HUES6 (cell line): ENCODE results near the gene PRRT1.

Experiments used
- H3K27ac ChIP-seq: 2 replicates; pipeline ENCODE4 v1.7.0; 2013; ENCODE audit warnings: low read depth, mild to moderate bottlenecking, low read length, inconsistent platforms
- H3K27me3 ChIP-seq: 2 replicates; pipeline ENCODE4 v1.6.1; 2013; ENCODE audit warnings: low read length; ENCODE audit not compliant: control insufficient read depth, insufficient read depth
- H3K36me3 ChIP-seq: 2 replicates; pipeline ENCODE4 v1.6.1; 2013; ENCODE audit warnings: low read length; ENCODE audit not compliant: control insufficient read depth, insufficient read depth
- H3K4me1 ChIP-seq: 2 replicates; pipeline ENCODE4 v1.6.1; 2013; ENCODE audit warnings: low read length; ENCODE audit not compliant: control insufficient read depth, insufficient read depth
- H3K4me3 ChIP-seq: 2 replicates; pipeline ENCODE4 v1.5.1; 2013; ENCODE audit warnings: low read depth, low read length
- H3K9ac ChIP-seq: one replicate; pipeline ENCODE4 v1.6.1; 2013; ENCODE audit warnings: mild to moderate bottlenecking, low read length
- H3K9me3 ChIP-seq: 2 replicates; pipeline ENCODE4 v1.6.1; 2013; ENCODE audit warnings: low read depth, low read length; ENCODE audit not compliant: control insufficient read depth, insufficient read depth

Gene PRRT1

DNA sequence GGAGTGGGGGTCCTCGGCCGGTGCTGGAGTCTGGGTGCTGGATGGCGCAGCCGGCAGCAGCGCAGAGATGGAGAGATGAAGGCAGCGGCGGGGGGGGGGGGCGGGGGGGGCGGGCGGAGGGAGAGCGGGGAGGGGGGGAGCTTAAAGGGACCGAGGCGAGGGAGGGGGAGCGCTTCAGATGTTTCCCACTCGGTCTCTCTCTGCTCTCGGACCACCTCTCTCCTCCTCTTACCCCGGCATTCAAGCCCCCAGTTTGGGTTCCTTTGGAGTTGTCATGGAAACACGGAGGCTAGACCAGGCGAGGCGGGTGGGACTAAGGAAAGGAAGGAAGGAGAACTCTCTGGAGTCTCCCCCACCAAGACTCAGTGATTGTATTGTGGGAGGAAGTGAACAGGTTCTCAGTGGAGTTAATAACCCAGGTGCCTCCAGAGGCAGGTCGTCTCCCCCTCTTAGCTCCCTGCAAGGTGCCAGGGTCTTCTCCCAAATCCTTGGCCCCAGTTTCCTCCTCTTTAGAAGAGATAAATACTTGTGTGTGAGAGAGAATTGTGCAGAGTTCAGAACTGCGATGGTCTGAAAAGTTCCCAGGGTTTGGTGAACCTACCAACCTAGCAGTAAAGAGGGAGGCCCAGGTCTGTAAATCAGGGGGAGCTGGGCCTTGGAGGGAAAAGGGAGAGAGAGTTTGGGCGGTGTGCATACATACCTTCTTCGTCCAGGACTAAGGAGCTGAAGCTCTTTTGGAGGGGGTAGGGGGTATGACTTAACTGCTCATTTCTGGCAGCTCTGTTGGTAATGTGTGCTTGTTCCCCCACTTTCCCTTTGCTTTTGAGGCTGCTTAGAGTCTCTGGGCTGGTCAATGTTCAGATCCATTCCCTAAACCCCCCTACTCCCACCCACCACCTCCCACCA is at the start of gene PRRT1:
TSS of gene PRRT1 (minus strand) at position 77 of the 906 bp plus-strand sequence. CDS start 112 bp downstream, outside the sequence.
- Histone ChIP-seq H3K36me3 (peaks cover 10% of the 10 kb centered on the region), H3K4me1 (peaks cover 36% of the 10 kb centered on the region), H3K27ac (no peak within 1 kb of the TSS), H3K4me3 (peak within 1 kb of the TSS; percentile 86), H3K9ac (peak within 1 kb of the TSS; percentile 91), H3K9me3 (no peaks in the 10 kb centered on the region), H3K27me3 (peaks cover 36% of the 10 kb centered on the region)

- H3K9ac ChIP-seq, result no peak overlapping the region
These were observed 49.2 kb upstream of the PRRT1 start for GRCh38 chr6:32200711-32201475.

GRCh38 chr6:32198866-32199265 is 47.1 kb upstream of the PRRT1 start:
- Histone ChIP-seq H3K36me3 (no peaks in the 10 kb centered on the region), H3K4me1 (peaks cover 24% of the 10 kb centered on the region)

More at GRCh38 chr6:32200711-32201475, 49.2 kb upstream of the PRRT1 start:
- peaks cover 11% of the 10 kb centered on the region for H3K4me1 ChIP-seq
- H3K27me3 ChIP-seq, result no peaks in the 10 kb centered on the region; the same call in 1 of the 2 replicates
- H3K27ac ChIP-seq, result no peak overlapping the region
- no peak overlapping the region for H3K4me3 ChIP-seq
- H3K36me3 ChIP-seq, result no peaks in the 10 kb centered on the region
- no peaks in the 10 kb centered on the region for H3K9me3 ChIP-seq

GRCh38 chr6:32198345-32198696 is 46.6 kb upstream of the PRRT1 start:
- H3K27ac ChIP-seq, result no peak overlapping the region
- no peak overlapping the region for H3K4me3 ChIP-seq
- H3K4me1 ChIP-seq, result peaks cover 24% of the 10 kb centered on the region
- H3K27me3 ChIP-seq, result no peaks in the 10 kb centered on the region
- H3K9ac ChIP-seq, result no peak overlapping the region
- no peaks in the 10 kb centered on the region for H3K9me3 ChIP-seq
- no peaks in the 10 kb centered on the region for H3K36me3 ChIP-seq

More at GRCh38 chr6:32198866-32199265, 47.1 kb upstream of the PRRT1 start:
- Histone ChIP-seq H3K27me3 (no peaks in the 10 kb centered on the region; the same call in 1 of the 2 replicates), H3K4me3 (no peak overlapping the region), H3K27ac (no peak overlapping the region), H3K9ac (no peak overlapping the region), H3K9me3 (no peaks in the 10 kb centered on the region)

DNA sequence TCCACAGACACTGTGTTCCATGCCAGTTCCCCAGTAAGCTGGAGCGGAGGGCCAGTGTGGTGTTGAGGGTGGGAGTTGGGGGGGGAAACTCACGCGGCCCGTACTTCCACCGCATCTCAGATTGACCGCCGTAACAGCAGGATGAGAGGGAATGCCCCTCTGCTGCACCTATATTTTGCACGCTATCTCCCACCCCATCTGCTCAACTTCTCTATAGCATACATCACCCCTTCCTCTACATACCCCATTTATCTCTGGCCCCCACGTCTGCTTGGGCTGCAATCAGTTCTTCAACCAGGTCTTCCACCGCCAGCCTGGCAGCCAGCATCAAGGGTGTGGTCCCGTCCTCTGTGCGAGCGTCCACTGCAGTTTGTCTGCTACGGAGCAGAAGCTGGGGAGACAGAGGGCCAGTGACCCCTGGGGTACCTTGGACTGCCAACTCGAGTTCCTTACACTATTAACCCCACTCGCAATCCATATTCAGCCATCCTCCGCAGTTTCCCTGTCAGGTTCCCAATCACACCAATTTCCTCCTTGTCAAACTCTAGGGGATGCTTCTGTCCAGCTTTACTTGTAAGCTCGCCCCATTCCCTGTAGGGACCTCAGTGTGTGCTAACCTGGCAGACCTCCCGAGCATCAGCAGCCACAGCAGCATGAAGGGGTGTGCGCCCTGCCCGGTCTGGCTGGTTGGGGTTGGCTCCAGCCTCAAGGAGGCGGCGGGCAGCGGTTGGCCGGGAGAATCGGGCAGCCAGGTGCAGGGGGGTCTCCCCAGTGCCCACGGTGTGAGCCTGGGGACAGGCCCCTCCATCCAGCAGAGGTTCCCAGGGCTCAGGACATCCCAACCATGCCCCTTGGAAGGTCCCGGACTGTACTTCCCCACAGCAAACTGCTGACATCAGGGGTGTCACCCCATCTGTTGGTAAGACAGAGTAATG is 45.2 kb upstream of the PRRT1 start:
- Histone ChIP-seq H3K9me3 (no peaks in the 10 kb centered on the region), H3K4me1 (peaks cover 34% of the 10 kb centered on the region), H3K9ac (peak overlapping the region; percentile 95), H3K36me3 (no peaks in the 10 kb centered on the region), H3K4me3 (peak overlapping the region; percentile 85), H3K27ac (peak overlapping the region; percentile 96), H3K27me3 (no peaks in the 10 kb centered on the region)

DNA sequence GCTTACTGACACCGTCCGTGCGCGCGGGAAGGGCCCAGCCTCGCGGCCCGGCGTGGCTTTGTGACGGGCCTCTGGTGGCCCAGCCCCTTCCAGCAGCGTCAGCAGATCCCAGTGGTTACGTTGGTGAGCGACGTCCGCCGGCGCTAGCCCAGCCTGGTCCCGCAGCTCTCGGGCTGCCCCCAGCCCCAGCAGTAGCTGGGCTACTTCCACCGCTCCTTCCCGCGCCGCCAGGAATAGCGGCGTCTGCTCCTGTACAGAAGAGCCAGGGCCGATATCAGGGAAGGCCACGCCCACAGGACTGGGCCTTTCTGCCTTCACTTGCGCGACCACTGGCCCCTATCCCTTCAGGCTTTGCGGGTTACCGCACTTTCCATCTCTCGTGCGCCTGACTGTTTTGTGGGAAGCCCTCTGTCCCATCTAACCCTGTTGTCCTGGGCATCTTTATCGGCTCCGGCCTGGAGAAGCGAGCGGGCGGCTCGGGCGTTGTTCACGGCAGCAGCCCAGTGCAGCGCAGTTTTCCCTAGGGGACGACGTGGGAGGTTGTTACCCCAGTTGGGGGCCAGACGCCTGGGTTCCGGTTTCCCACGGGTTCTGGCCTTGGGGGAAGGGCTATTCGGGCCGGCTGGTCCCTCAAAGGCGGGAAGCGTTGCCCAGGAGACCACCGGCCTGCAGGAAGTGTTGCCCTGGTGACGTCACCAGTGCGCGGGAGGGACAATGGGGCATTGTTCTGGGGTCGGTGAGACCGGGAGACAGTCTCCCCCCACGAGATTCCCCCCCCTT is 44.4 kb upstream of the PRRT1 start:
- Histone ChIP-seq H3K27ac (peak overlapping the region; percentile 96), H3K36me3 (no peaks in the 10 kb centered on the region), H3K4me3 (peak overlapping the region; percentile 85), H3K27me3 (no peaks in the 10 kb centered on the region), H3K9ac (peak overlapping the region; percentile 95), H3K4me1 (peaks cover 43% of the 10 kb centered on the region), H3K9me3 (no peaks in the 10 kb centered on the region)

- Histone ChIP-seq H3K4me1 (peaks cover 48% of the 10 kb centered on the region), H3K27me3 (no peaks in the 10 kb centered on the region), H3K9me3 (no peaks in the 10 kb centered on the region), H3K9ac (peak overlapping the region; percentile 95), H3K4me3 (peak overlapping the region; percentile 85), H3K36me3 (no peaks in the 10 kb centered on the region), H3K27ac (no peak overlapping the region)
These were observed 43.8 kb upstream of the PRRT1 start for GRCh38 chr6:32195652-32195901.

- peak overlapping the region; percentile 76 for H3K4me3 ChIP-seq
- no peaks in the 10 kb centered on the region for H3K9me3 ChIP-seq
- no peaks in the 10 kb centered on the region for H3K36me3 ChIP-seq
- H3K27ac ChIP-seq, result peak overlapping the region; percentile 75; the same call in 1 of the 2 replicates
- peaks cover 48% of the 10 kb centered on the region for H3K4me1 ChIP-seq
- H3K27me3 ChIP-seq, result no peaks in the 10 kb centered on the region
- peak overlapping the region; percentile 81 for H3K9ac ChIP-seq
These were observed 43.3 kb upstream of the PRRT1 start for GRCh38 chr6:32194825-32195651.

DNA sequence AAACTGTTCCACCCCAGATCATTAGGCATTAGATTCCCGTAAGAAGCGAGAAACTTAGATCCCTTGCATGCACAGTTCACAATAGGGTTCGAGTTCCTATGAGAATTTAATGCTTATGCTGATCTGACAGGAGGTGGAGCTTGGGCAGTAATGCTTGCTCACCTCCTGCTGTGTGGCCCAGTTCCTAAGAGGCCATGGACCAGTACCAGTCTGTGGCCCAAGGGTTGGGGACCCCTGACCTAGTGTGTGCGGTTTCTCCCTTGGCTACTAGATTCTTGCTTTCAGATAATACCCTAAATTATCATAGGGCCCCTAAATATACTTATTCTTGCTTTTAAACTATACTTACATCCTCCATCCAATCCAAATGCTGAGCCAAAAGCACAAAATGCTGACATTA is 42.6 kb upstream of the PRRT1 start:
- Histone ChIP-seq H3K4me3 (no peak overlapping the region), H3K9ac (no peak overlapping the region), H3K27me3 (no peaks in the 10 kb centered on the region), H3K36me3 (no peaks in the 10 kb centered on the region), H3K27ac (no peak overlapping the region; the same call in 1 of the 2 replicates), H3K9me3 (no peaks in the 10 kb centered on the region), H3K4me1 (peaks cover 48% of the 10 kb centered on the region)
